HG03558 (cell line): ENCODE measurements around the gene GPATCH8.

ENCODE experiments used
- ATAC-seq: cut with Tn5 transposase; IDR thresholded peaks from one replicate; pipeline ENCODE4 v1.9.1; 2021; ENCODE audit warnings: moderate number of reproducible peaks; ENCODE audit not compliant: unreplicated experiment; ENCODE audit errors: extremely low read depth

Gene GPATCH8

GRCh38 chr17:44360144-44360533 is 143.1 kb downstream of the GPATCH8 start:
- no peak for ATAC-seq

DNA sequence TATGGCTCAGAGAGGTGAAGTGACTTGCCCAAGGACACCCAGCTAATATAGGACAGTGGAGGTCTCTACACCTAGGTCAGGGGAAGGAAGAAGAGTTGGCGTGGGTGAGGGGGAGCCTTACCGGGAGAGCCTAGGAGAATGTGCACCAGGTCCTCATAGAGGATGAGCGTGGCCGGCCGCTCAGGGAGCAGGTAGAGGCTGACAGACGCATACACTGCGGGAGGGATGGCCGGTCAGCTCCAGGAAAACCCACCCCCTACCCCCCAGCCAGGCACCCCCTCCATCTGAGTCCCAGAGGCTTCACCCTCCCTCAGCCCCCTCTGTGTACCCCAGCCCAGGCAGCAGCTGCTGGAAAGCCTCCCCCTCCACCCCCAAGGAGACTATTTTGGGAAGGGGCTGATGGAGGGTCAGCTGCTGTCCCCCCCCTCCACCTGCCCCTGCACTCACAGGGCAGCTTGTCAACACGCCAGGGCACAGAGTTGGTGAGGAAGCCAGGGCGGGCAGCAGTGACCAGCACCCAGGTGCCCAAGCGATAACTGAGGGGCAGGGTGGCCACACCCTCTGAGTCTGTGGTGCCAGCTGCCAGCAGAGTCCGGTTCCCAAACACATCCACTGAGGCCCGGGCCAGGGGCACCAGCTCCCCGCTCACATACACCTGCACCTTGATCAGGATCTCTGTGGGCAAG is 143.6 kb downstream of the GPATCH8 start:
- no peak for ATAC-seq

- no peak for ATAC-seq
These were observed 144.2 kb downstream of the GPATCH8 start for GRCh38 chr17:44359006-44359405.

GRCh38 chr17:44358066-44358465 is 145.1 kb downstream of the GPATCH8 start:
- no peak for ATAC-seq

- no peak for ATAC-seq
These were observed 147.0 kb downstream of the GPATCH8 start for GRCh38 chr17:44356241-44356640.

DNA sequence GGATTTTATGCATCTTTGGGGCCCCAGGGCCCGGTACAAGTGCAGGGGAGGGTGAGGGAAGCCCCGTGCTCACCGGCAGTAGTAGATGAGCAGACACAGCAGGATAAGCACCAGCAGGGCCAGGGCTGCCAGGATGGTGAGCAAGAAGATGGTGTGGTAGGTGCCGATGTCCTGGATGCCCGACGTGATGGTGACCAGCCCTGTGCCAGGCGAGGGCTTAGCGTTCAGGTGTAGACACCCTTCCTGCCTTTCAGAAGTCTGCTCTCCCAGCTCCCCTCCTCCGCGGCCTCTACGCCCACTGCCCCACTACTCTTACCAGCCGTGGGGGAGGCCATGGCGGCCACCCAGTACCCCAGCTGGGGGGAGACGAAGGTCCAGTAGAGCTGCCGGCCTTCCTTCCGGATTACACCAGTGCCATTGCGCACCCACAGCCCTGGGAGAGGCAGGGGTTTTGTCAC is 147.5 kb downstream of the GPATCH8 start:
- no peak for ATAC-seq

GRCh38 chr17:44354582-44355561 is 148.3 kb downstream of the GPATCH8 start:
- no peak for ATAC-seq

GRCh38 chr17:44353672-44354331 is 149.4 kb downstream of the GPATCH8 start:
- no peak for ATAC-seq

DNA sequence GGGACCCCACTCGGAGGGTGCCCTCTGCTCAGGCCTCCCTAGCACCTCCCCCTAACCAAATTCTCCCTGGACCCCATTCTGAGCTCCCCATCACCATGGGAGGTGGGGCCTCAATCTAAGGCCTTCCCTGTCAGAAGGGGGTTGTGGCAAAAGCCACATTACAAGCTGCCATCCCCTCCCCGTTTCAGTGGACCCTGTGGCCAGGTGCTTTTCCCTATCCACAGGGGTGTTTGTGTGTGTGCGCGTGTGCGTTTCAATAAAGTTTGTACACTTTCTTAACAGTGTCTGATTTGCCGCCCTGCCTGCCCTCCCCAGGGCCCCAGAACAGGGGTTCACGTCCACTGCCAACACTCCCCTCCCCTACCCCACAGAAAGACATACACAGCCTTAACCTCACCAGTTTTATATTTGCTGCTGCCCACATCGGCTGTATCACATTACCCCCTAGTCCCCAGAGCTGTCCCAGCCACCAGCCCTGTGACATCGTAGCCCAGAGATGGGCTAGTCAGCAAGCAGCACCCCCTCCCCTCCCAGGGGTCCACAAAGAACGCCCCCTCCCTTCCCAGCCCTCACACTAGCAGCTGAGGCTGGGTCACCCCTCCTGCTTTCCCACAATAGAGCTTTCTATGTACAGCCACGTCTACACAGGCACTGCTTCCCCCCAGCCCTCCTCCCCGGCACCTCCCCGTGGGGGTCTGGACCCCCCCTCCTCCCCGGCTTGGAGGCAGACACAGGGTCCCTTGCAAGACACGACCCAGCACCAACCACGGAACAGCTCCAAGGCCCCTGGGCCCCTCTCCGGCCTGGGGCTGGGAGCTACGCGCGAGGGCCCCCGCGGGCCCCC is 150.2 kb downstream of the GPATCH8 start:
- ATAC-seq, result no peak

GRCh38 chr17:44351961-44352827 is 151.0 kb downstream of the GPATCH8 start:
- no peak for ATAC-seq

DNA sequence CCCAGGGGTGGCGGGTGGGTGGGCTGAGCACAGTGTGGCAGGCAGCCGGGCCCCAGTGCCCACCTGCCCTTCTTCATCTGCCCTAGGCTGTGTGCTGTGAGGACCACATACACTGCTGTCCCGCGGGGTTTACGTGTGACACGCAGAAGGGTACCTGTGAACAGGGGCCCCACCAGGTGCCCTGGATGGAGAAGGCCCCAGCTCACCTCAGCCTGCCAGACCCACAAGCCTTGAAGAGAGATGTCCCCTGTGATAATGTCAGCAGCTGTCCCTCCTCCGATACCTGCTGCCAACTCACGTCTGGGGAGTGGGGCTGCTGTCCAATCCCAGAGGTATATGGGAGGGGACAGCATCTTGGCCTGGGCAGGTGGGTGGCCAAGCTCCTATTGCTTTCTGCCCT is 151.7 kb downstream of the GPATCH8 start:
- no peak for ATAC-seq

GRCh38 chr17:44350733-44351226 is 152.4 kb downstream of the GPATCH8 start:
- ATAC-seq, result no peak

GRCh38 chr17:44349553-44350070 is 153.6 kb downstream of the GPATCH8 start:
- no peak for ATAC-seq

DNA sequence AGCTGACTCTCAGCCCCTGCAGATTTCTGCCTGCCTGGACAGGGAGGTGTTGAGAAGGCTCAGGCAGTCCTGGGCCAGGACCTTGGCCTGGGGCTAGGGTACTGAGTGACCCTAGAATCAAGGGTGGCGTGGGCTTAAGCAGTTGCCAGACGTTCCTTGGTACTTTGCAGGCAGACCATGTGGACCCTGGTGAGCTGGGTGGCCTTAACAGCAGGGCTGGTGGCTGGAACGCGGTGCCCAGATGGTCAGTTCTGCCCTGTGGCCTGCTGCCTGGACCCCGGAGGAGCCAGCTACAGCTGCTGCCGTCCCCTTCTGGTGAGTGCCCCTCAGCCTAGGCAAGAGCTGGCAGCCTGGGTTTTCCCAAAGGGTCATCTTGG is 154.2 kb downstream of the GPATCH8 start:
- ATAC-seq, result no peak

GRCh38 chr17:44348234-44348987 is 154.8 kb downstream of the GPATCH8 start:
- no peak for ATAC-seq
